Measurements from ENCODE around the gene RPRD1B.

The RPRD1B gene

GRCh38 chr20:38023181-38024001, 10.2 kb upstream of the RPRD1B start:
- TF ChIP-seq, protein P1, sequence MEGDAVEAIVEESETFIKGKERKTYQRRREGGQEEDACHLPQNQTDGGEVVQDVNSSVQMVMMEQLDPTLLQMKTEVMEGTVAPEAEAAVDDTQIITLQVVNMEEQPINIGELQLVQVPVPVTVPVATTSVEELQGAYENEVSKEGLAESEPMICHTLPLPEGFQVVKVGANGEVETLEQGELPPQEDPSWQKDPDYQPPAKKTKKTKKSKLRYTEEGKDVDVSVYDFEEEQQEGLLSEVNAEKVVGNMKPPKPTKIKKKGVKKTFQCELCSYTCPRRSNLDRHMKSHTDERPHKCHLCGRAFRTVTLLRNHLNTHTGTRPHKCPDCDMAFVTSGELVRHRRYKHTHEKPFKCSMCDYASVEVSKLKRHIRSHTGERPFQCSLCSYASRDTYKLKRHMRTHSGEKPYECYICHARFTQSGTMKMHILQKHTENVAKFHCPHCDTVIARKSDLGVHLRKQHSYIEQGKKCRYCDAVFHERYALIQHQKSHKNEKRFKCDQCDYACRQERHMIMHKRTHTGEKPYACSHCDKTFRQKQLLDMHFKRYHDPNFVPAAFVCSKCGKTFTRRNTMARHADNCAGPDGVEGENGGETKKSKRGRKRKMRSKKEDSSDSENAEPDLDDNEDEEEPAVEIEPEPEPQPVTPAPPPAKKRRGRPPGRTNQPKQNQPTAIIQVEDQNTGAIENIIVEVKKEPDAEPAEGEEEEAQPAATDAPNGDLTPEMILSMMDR (IDR thresholded peaks at IDR 0.05; ENCODE audit: control insufficient read depth, insufficient read depth, low read depth, low read length, missing control alignments): no peak
- DNase-seq (ENCODE audit: low read depth): peak; percentile 35
- H3K4me3 ChIP-seq (ENCODE audit: control insufficient read depth, low read depth, low read length): no peak overlapping the region

DNA sequence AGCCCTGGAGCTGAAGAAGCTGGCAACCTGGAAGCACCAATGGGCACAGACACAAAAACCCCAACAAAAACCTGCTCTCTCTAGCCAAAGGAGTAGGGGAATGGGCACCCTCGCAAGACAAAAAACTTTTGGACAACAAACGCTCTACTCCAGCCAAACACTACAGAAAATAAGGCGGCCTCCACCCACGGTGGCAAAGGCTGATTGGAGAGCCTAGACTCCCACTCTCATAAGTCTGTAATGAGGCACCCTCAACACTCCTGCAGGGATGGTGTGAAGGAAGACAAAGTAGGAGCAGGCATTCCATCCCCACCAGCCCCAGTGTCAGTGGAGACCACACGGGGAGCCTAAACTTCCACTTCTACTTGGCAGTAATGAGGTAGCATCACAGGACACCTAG, 9.1 kb upstream of the RPRD1B start:
- DNase-seq (ENCODE audit: low read depth): no peak
- H3K4me3 ChIP-seq (ENCODE audit: control insufficient read depth, low read depth, low read length): no peak overlapping the region
- TF ChIP-seq, protein P1 (IDR thresholded peaks at IDR 0.05; ENCODE audit: control insufficient read depth, insufficient read depth, low read depth, low read length, missing control alignments): no peak

- TF ChIP-seq, protein P1 (IDR thresholded peaks at IDR 0.05; ENCODE audit: control insufficient read depth, insufficient read depth, low read depth, low read length, missing control alignments): no peak
Measured at GRCh38 chr20:38029453-38029852, 4.1 kb upstream of the RPRD1B start.

GRCh38 chr20:38031957-38032356, 1.6 kb upstream of the RPRD1B start:
- H3K4me3 ChIP-seq (ENCODE audit: control insufficient read depth, low read depth, low read length): no peak overlapping the region
- DNase-seq (ENCODE audit: low read depth): no peak
- TF ChIP-seq, protein P1 (IDR thresholded peaks at IDR 0.05; ENCODE audit: control insufficient read depth, insufficient read depth, low read depth, low read length, missing control alignments): no peak

More at GRCh38 chr20:38029453-38029852, 4.1 kb upstream of the RPRD1B start:
- no peak for DNase-seq (ENCODE audit: low read depth)
- H3K4me3 ChIP-seq (ENCODE audit: control insufficient read depth, low read depth, low read length): no peak overlapping the region

- TF ChIP-seq, protein P1 (IDR thresholded peaks at IDR 0.05; ENCODE audit: control insufficient read depth, insufficient read depth, low read depth, low read length, missing control alignments): no peak
- no peak for DNase-seq (ENCODE audit: low read depth)
- peak overlapping the region; percentile 87 for H3K4me3 ChIP-seq (ENCODE audit: control insufficient read depth, low read depth, low read length)
Measured at GRCh38 chr20:38032585-38033329, 789 bp upstream of the RPRD1B start.

- H3K4me3 ChIP-seq (ENCODE audit: control insufficient read depth, low read depth, low read length): peak overlapping the region; percentile 87
- TF ChIP-seq, protein P1 (IDR thresholded peaks at IDR 0.05; ENCODE audit: control insufficient read depth, insufficient read depth, low read depth, low read length, missing control alignments): no peak
- DNase-seq (ENCODE audit: low read depth): no peak
Measured at GRCh38 chr20:38034108-38034649, 633 bp downstream of the RPRD1B start.

All from AG09309 (cell line).